H1 (cell line): ENCODE measurements around the gene MEGF9. TPM values are rescaled to one million over a fixed set of nuclear protein-coding genes. Genes with fewer than 3 reads are reported as not detected.

Source experiments
- CTCF ChIA-PET: fragments of 300-600 bp; sonication (Branson Sonifier 250); formaldehyde crosslinking; loops from one replicate; lab custom pipeline; 2021; ENCODE audit not compliant: partially characterized antibody; lab: Charles Lee
- POLR2A ChIA-PET: fragments of 300-600 bp; sonication (Branson Sonifier 250); formaldehyde crosslinking; loops from one replicate; lab custom pipeline; 2021; ENCODE audit warnings: inconsistent platforms; ENCODE audit not compliant: partially characterized antibody; lab: Charles Lee
- DNase-seq, 2 experiments: peaks; one replicate each; pipeline versions ENCODE4 v3.0.0 to v3.0.0-alpha.2; 2010 to 2022; ENCODE audit warnings: low spot score in 2 of 2, low read depth in 1 of 2, mixed read lengths in 1 of 2
- FAIRE-seq: peaks from 2 replicates; lab custom pipeline; 2011; peaks lifted over from hg19 to GRCh38; lab: Jason Lieb, UNC
- H2AFZ ChIP-seq: 2 replicates; pipeline ENCODE4 v1.8.1; 2012; ENCODE audit warnings: low read length, inconsistent platforms
- H2AK5ac ChIP-seq: 2 replicates; pipeline ENCODE4 v1.6.1; 2013; ENCODE audit warnings: low read depth, low read length
- H2BK120ac ChIP-seq: replicated peaks from 2 replicates; pipeline ENCODE3; 2013; ENCODE audit warnings: low read depth, low read length, inconsistent platforms
- H2BK12ac ChIP-seq: 2 replicates; pipeline ENCODE4 v1.6.1; 2013; ENCODE audit warnings: low read depth, low read length
- H2BK15ac ChIP-seq: 2 replicates; pipeline ENCODE4 v1.6.1; 2013; ENCODE audit warnings: low read length
- H2BK20ac ChIP-seq: 2 replicates; pipeline ENCODE4 v1.6.1; 2013; ENCODE audit warnings: low read length
- H2BK5ac ChIP-seq: 2 replicates; pipeline ENCODE4 v1.6.1; 2013; ENCODE audit warnings: low read depth, low read length
- H3K14ac ChIP-seq: 2 replicates; pipeline ENCODE4 v1.6.1; 2013; ENCODE audit warnings: inconsistent platforms; ENCODE audit not compliant: insufficient read length
- H3K18ac ChIP-seq: 2 replicates; pipeline ENCODE4 v1.6.1; 2013; ENCODE audit warnings: low read length; ENCODE audit errors: extremely low read depth
- H3K23ac ChIP-seq: 2 replicates; pipeline ENCODE4 v1.6.1; 2013; ENCODE audit warnings: inconsistent platforms; ENCODE audit not compliant: insufficient read length
- H3K23me2 ChIP-seq: 2 replicates; pipeline ENCODE4 v1.6.1; 2013; ENCODE audit warnings: low read depth, low read length
- H3K27ac ChIP-seq: 2 replicates; pipeline ENCODE4 v1.6.1; 2011; ENCODE audit warnings: low read depth, low read length, inconsistent platforms
- H3K27me3 ChIP-seq, 4 experiments: replicated peaks in 1 of 4; 1 replicate in 1 of 4; 2 replicates in 3 of 4; pipeline versions ENCODE4 v1.6.1 to v1.8.1; 2011 to 2013; ENCODE audit warnings: low read length in 3 of 4, mild to moderate bottlenecking in 3 of 4, inconsistent platforms in 2 of 4, mixed read lengths in 2 of 4, moderate library complexity in 1 of 4; ENCODE audit not compliant: control insufficient read depth in 3 of 4, insufficient read depth in 3 of 4; ENCODE audit errors: extremely low read depth in 1 of 4
- H3K36me3 ChIP-seq, 4 experiments: 2 replicates each; pipeline versions ENCODE4 v1.6.1 to v1.8.1; 2011 to 2013; ENCODE audit warnings: mild to moderate bottlenecking in 4 of 4, low read length in 3 of 4, moderate library complexity in 2 of 4, control low read depth in 1 of 4, inconsistent platforms in 1 of 4; ENCODE audit not compliant: insufficient read depth in 4 of 4, control insufficient read depth in 2 of 4
- H3K4ac ChIP-seq: replicated peaks from 2 replicates; pipeline ENCODE3; 2013; ENCODE audit warnings: low read length, low read depth, mixed read lengths, inconsistent platforms; ENCODE audit not compliant: insufficient read length
- H3K4me1 ChIP-seq, 4 experiments: replicated peaks in 1 of 4; 1 replicate in 1 of 4; 2 replicates in 3 of 4; pipeline versions ENCODE4 v1.6.1 to v1.8.1; 2011 to 2013; ENCODE audit warnings: low read length in 3 of 4, inconsistent platforms in 2 of 4, mixed read lengths in 1 of 4; ENCODE audit not compliant: insufficient read depth in 4 of 4, control insufficient read depth in 3 of 4
- H3K4me2 ChIP-seq, 2 experiments: 2 replicates each; pipeline versions ENCODE4 v1.6.1 to v1.8.1; 2011 to 2013; ENCODE audit warnings: low read depth in 2 of 2, low read length in 2 of 2, control low read depth in 1 of 2, inconsistent platforms in 1 of 2, mild to moderate bottlenecking in 1 of 2; ENCODE audit not compliant: insufficient read depth in 1 of 2
- H3K4me3 ChIP-seq, 4 experiments: fragments of 200-600, 300-600 bp in 1 of 4; sonication (generic), shearing (Covaris generic), sonication (Bioruptor Twin) in 1 of 4; 2 replicates each; pipeline versions ENCODE4 v1.5.1 to v1.8.1; 2011 to 2016; ENCODE audit warnings: low read length in 4 of 4, low read depth in 3 of 4, control low read depth in 2 of 4, inconsistent platforms in 2 of 4, mild to moderate bottlenecking in 2 of 4, mixed read lengths in 1 of 4, moderate library complexity in 1 of 4; ENCODE audit not compliant: insufficient read depth in 2 of 4; ENCODE audit errors: extremely low read depth in 1 of 4
- H3K56ac ChIP-seq: replicated peaks from 2 replicates; pipeline ENCODE3; 2013; ENCODE audit warnings: low read depth, mild to moderate bottlenecking, mixed read lengths, low read length, inconsistent platforms; ENCODE audit not compliant: insufficient read length
- H3K79me1 ChIP-seq: 2 replicates; pipeline ENCODE4 v1.6.1; 2013; ENCODE audit warnings: low read depth, low read length, control low read depth
- H3K79me2 ChIP-seq, 2 experiments: 2 replicates each; pipeline versions ENCODE4 v1.6.1 to v1.8.1; 2012 to 2013; ENCODE audit warnings: low read length in 2 of 2, mild to moderate bottlenecking in 2 of 2, inconsistent platforms in 1 of 2; ENCODE audit not compliant: insufficient read depth in 2 of 2, control insufficient read depth in 1 of 2
- H3K9ac ChIP-seq, 4 experiments: replicated peaks in 1 of 4; 1 replicate in 1 of 4; 2 replicates in 3 of 4; pipeline versions ENCODE4 v1.6.1 to v1.8.1; 2011 to 2013; ENCODE audit warnings: low read depth in 3 of 4, low read length in 3 of 4, control low read depth in 2 of 4, mild to moderate bottlenecking in 2 of 4, moderate library complexity in 2 of 4, inconsistent platforms in 1 of 4; ENCODE audit errors: extremely low read depth in 1 of 4
- H3K9me3 ChIP-seq, 2 experiments: 2 replicates each; pipeline versions ENCODE4 v1.6.1 to v1.8.1; 2012 to 2013; ENCODE audit warnings: mild to moderate bottlenecking in 2 of 2, moderate library complexity in 2 of 2, control low read depth in 1 of 2, inconsistent platforms in 1 of 2, low read depth in 1 of 2, low read length in 1 of 2, mixed read lengths in 1 of 2; ENCODE audit not compliant: insufficient read depth in 2 of 2
- H4K20me1 ChIP-seq, 2 experiments: replicated peaks in 1 of 2; 2 replicates each; pipeline versions ENCODE3 to v1.8.1; 2011 to 2013; ENCODE audit warnings: inconsistent platforms in 2 of 2, low read length in 2 of 2, mild to moderate bottlenecking in 1 of 2; ENCODE audit not compliant: insufficient read depth in 2 of 2, control insufficient read depth in 1 of 2
- H4K5ac ChIP-seq: 2 replicates; pipeline ENCODE4 v1.6.1; 2013; ENCODE audit warnings: low read length, low read depth, mixed read lengths, inconsistent platforms; ENCODE audit not compliant: insufficient read length
- H4K8ac ChIP-seq: 2 replicates; pipeline ENCODE4 v1.8.0; 2013; ENCODE audit warnings: mild to moderate bottlenecking, moderate library complexity, low read length, inconsistent platforms; ENCODE audit not compliant: insufficient read depth; ENCODE audit errors: extremely low read depth
- H4K91ac ChIP-seq: replicated peaks from 2 replicates; pipeline ENCODE3; 2013; ENCODE audit warnings: low read length, mixed read lengths, inconsistent platforms; ENCODE audit not compliant: insufficient read length
- BACH1 ChIP-seq: IDR thresholded peaks from 2 replicates; pipeline ENCODE4 v1.6.1; 2012; ENCODE audit warnings: low read length, improper control_type of control experiment
- CHD1 ChIP-seq: IDR thresholded peaks from 2 replicates; pipeline ENCODE4 v1.6.1; 2012; ENCODE audit warnings: low read depth, low read length, improper control_type of control experiment
- JUND ChIP-seq: IDR thresholded peaks from 2 replicates; pipeline ENCODE4 v1.6.1; 2011; ENCODE audit warnings: mild to moderate bottlenecking, improper control_type of control experiment, low read length
- NANOG ChIP-seq: IDR thresholded peaks from 2 replicates; pipeline ENCODE4 v1.6.1; 2011; ENCODE audit warnings: low read length, low read depth, mild to moderate bottlenecking, inconsistent platforms; ENCODE audit not compliant: insufficient read depth, poor library complexity, severe bottlenecking
- POLR2A ChIP-seq, 2 experiments: IDR thresholded peaks; 1 replicate in 1 of 2; 2 replicates in 1 of 2; pipeline ENCODE4 v1.6.1; 2011; ENCODE audit warnings: low read depth in 2 of 2, low read length in 2 of 2, mild to moderate bottlenecking in 2 of 2; ENCODE audit errors: control extremely low read depth in 1 of 2
- ZNF274 ChIP-seq: IDR thresholded peaks from 2 replicates; pipeline ENCODE4 v1.7.0; 2012; ENCODE audit warnings: low read length, borderline replicate concordance; ENCODE audit errors: extremely low read depth
- WGBS, 2 experiments: shearing (Covaris generic) in 1 of 2; methylation state at CpG; one replicate each; pipeline versions ENCODE4 v1.1.6 to v1.1.7; 2013 to 2015; ENCODE audit warnings: low lambda C conversion rate in 2 of 2, mixed read lengths in 2 of 2, inconsistent platforms in 1 of 2, low coverage in 1 of 2, missing lambda C conversion rate in 1 of 2; ENCODE audit not compliant: insufficient replicate concordance in 2 of 2, insufficient coverage in 1 of 2, insufficient read length in 1 of 2; ENCODE audit errors: extremely low coverage in 1 of 2, missing lambda C conversion rate in 1 of 2; 5-methylcytosine and 5-hydroxymethylcytosine counted together
- polyA plus RNA-seq, 7 experiments: library from polyadenylated mRNA; depleted of rRNA in 3 of 7; stranded (reverse) in 5 of 7; unstranded in 2 of 7; fragments of >200 nt in 5 of 7; fragments of 200-250 nt in 2 of 7; gene quantifications; 1 replicate in 5 of 7; 2 replicates in 1 of 7; 4 replicates in 1 of 7; pipeline versions ENCODE4 v1.2.1 to v1.2.3, GENCODE V29; 2011 to 2013; ENCODE audit warnings: missing spikeins in 2 of 7, mixed read lengths in 2 of 7
- total RNA-seq: library from RNA; stranded (reverse); fragmentation: NEBNext Ultra II Directional; extraction: Animal tissue kit (Norgen Biotek cat#: 25700); gene quantifications from 2 replicates; pipeline ENCODE4 v1.2.1, GENCODE V29; 2021

Gene MEGF9
- total and polyA plus RNA-seq, 2 of the 8 experiments (the other 6 are each of a cell fraction or from before 2014, with no cell fraction given), result 0.45 to 1.8 TPM

- Histone ChIP-seq H3K79me1 (peaks cover 9% of the 10 kb centered on the region), H3K18ac (no peak overlapping the region), H3K79me2 (peaks cover 0 to 41% of the 10 kb centered on the region in 2 experiments; a peak in 3 of 4 replicates), H3K56ac (no peak overlapping the region), H2BK120ac (no peak overlapping the region), H4K20me1 (peaks cover 3 to 11% of the 10 kb centered on the region in 2 experiments), H3K36me3 (peaks cover 19 to 50% (median 36%) of the 10 kb centered on the region in 4 experiments; a peak in 7 of 8 replicates), H3K4ac (no peak overlapping the region), H3K4me3 (no peak overlapping the region), H3K14ac (no peak overlapping the region), H2AK5ac (no peak overlapping the region), H2BK20ac (no peak overlapping the region), H3K4me2 (no peak overlapping the region), H2BK12ac (no peak overlapping the region), H2BK5ac (no peak overlapping the region), H4K91ac (no peak overlapping the region), H3K23ac (no peak overlapping the region), H3K27me3 (no peaks in the 10 kb centered on the region), H3K4me1 (no peaks in the 10 kb centered on the region), H2BK15ac (no peak overlapping the region), H4K8ac (no peak overlapping the region), H3K9me3 (no peaks in the 10 kb centered on the region), H3K23me2 (no peaks in the 10 kb centered on the region), H4K5ac (no peak overlapping the region), H2AFZ (no peak overlapping the region), H3K9ac (no peak overlapping the region), H3K27ac (no peak overlapping the region)
- ChIA-PET POLR2A (interaction anchor here (0.5 to 2.0 kb wide), 2 partner anchors 9 to 25 kb away, joined by 3 to 5 read pairs; no protein-coding TSS in a partner anchor), CTCF (interaction anchor here (1.0 to 1.1 kb wide), 2 partner anchors 12 to 40 kb away, joined by 3 read pairs; no protein-coding TSS in a partner anchor)
- no peak for FAIRE-seq
- no peak for DNase-seq
- WGBS, 2 experiments, result 94% methylated on average over 11 of the region's 11 CpGs; no CpG with 5 or more reads in 1 of the 2 experiments
- TF ChIP-seq JUND (no peak), NANOG (no peak), ZNF274 (no peak), BACH1 (no peak), CHD1 (no peak), POLR2A (IDR thresholded peaks at IDR 0.05; ENCODE audit: control extremely low read depth in 1 of 2, low read depth in 2 of 2, low read length in 2 of 2) (no peak)
These were observed 142.6 kb downstream of the MEGF9 start for GRCh38 chr9:120571443-120572257.
